NOMO-1 treated with DMSO at 0.1 percent for 48 hours (cell line): ENCODE results near the gene ZBTB47.

Source experiments
- DNase-seq: peaks from one replicate; lab custom pipeline; 2025; ENCODE audit not compliant: unreplicated experiment; lab: John Stamatoyannopoulos, UW

The ZBTB47 gene

DNA sequence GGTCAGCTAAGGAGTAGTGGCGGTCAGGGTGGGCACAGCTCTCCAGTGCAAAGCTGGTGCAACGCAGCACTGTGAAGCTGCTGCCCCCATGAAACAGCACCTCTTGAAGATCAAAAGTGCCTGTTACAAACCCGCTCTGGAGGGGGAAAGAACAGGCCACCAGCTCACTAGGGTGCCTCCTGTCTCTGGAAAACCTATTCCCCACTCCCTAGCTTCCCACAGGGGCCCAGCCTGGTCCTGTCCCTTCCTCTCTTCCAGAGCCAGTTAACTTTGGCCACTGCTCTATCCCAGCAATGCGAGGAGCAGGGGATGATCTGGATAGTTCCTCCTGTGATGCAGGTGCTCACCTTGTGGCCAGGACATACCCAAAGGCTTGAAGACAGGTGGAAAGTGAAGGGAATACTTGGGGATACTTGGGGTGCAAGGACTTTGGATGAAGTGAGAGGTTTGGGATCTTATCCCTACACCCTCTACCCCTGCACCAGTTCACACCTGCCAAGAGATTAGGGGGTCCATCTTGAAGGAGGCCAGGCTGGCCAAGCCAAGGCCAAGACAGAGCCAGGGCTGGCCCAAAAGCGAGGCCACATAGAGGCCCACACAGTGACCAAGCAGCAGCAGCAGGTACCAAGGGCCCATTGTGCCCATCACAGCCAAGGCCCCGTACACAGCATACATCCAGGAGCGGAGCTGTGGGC lies 44.9 kb downstream of the ZBTB47 start:
- no peak for DNase-seq

DNA sequence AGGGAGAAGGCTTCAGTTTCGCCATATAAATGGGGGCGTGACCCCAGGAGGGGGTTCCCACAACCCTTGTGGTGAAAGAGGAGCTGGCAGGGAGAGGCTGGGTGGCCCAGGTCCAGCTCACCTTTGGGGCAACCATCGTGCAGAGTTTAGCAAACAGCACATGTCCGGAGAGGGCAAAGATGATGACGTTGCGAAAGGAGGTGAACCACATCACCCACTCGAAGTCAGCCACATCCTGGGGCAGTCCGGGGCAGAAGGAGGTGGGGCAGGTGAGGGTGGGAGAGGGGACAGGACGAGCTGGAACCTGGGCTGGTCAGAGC lies 45.4 kb downstream of the ZBTB47 start:
- DNase-seq, result no peak

- DNase-seq, result no peak
Measured at GRCh38 chr3:42699511-42699971, 46.0 kb downstream of the ZBTB47 start.

- DNase-seq, result no peak
Measured at GRCh38 chr3:42700366-42701288, 47.1 kb downstream of the ZBTB47 start.

- DNase-seq, result peak; percentile 58
Measured at GRCh38 chr3:42701371-42702065, 48.0 kb downstream of the ZBTB47 start.

DNA sequence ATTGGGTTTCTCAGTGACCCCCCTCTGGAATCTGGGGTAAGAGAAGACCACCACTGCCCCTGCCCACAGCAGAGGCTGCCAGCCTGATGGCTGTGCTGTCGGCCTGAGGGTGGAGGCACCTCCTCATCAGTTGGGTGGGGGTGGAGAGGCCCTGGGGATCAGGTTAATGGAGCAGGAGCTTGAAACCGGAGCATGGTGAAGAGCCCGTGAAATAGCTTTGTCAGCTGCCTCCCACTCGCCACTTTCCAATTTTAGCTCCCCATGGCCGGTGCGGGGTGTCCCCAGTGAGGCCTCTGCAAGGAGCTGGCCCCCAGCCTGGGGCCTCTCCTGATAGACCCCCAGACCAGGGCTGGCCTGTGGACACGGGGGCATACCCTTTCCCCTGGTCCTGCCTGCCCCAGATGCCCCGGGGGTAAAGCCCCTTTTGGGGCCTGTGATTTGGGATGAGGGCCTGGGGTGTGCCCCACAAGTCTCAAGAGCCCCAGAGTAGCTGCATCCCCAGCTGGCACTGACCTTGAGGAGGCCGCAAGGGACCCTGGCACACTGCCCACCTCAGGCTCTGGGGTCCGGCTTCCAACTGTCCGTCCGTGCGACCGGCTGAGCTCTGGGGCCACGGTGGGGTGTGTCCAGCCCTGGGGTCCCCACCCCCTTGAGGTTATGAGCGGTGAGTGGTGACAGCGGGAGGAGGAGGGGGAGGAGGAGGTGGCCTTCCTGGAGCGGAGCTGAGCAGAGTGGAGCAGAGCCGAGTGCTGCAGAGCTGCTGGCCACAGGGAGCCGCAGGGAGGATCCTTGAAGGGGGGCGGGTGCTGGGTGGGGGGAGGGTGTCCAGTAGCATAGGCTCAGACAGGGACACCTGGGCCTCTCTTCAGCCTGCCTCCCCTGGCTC lies 48.8 kb downstream of the ZBTB47 start, which contains the start of gene HHATL:
TSS of gene HHATL (minus strand) at position 733 of the 886 bp plus-strand sequence. CDS start 1,972 bp downstream, outside the sequence.
- DNase-seq, result no peak

DNA sequence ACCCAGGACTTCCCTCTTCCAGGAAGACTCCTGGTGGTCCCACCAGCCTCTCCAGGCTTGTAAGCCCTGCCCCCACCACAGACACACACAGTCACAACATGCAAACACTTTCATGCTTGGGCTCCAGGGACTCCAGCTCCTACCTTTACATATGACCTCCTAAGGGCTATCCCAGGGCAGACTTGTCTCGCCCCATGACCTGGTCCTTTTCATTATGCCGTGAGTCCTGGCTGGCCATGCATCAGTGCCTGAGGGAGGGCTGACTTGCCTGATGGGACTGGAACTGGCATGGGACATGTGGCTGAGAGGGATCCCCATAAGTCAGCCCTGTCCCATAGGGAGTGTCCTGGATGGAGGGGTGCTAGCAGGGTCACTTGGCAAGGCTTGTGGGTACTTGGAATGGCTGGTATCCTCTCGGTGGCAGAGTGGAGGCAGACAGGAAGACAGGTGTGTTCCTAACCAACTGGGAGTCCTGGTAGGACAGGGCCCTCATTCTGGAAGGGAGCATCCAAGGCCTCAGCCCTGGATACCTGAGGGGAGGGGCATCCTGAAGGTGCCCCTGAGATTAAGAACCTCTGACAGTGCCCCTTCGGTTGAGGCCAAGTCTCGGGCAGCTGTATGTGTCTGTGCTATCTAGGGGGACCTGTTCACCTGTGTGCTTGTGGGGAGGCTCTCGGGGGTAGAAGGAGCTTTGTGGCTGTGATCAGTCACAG lies 49.6 kb downstream of the ZBTB47 start:
- no peak for DNase-seq

DNA sequence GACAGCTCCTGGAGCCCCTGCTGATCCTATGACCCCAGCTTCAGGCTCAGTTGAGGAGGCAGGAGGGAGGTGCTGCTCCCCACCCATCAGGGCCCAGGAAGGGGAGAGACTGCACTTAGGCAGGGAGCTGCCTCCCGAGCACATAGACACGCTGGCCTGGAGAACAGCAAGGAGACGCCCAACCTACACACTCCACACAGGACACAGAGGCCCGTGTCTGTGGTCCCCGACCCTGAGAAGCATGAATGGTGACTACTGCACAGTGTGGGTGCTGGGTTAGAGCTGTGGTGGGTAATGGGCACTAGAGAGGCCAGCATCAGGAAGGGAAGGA lies 50.2 kb downstream of the ZBTB47 start:
- no peak for DNase-seq

DNA sequence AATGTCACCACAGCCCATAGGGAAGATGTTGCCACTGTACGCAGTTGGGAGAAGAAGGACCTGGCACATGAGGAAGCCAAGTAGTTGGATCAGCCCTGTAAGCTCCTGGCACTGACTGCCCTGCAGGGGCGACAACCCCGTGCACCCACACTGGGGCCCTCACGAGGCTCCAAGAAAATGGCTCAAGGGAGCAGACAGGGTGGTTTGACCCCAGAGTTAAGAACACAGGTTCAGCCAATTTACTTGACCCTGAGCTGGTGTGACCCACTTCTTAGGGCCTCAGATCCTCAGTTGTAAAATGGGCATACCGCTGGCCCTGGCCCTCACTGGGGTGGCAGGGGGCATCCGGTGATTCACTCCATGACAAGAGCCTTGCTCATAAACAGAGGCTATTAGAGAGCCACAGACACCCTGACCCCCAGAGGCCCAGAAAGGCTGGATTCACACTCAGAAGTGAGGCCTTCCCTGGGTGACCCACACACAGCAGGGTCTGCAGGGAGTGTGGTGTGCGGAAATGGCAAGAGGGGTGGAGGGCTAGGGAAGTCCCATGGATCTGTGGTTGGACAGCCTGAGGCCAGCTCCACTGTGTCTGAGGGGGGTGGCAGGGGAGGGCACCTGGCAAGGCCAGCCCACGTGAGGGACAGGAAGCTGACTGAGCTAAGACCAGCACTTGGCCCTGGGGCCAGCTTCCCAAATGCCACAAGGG lies 50.8 kb downstream of the ZBTB47 start:
- no peak for DNase-seq

GRCh38 chr3:42705058-42705767 lies 51.7 kb downstream of the ZBTB47 start:
- DNase-seq, result no peak

GRCh38 chr3:42705962-42706585 lies 52.6 kb downstream of the ZBTB47 start:
- DNase-seq, result no peak

GRCh38 chr3:42706721-42707619 lies 53.5 kb downstream of the ZBTB47 start:
- DNase-seq, result no peak

DNA sequence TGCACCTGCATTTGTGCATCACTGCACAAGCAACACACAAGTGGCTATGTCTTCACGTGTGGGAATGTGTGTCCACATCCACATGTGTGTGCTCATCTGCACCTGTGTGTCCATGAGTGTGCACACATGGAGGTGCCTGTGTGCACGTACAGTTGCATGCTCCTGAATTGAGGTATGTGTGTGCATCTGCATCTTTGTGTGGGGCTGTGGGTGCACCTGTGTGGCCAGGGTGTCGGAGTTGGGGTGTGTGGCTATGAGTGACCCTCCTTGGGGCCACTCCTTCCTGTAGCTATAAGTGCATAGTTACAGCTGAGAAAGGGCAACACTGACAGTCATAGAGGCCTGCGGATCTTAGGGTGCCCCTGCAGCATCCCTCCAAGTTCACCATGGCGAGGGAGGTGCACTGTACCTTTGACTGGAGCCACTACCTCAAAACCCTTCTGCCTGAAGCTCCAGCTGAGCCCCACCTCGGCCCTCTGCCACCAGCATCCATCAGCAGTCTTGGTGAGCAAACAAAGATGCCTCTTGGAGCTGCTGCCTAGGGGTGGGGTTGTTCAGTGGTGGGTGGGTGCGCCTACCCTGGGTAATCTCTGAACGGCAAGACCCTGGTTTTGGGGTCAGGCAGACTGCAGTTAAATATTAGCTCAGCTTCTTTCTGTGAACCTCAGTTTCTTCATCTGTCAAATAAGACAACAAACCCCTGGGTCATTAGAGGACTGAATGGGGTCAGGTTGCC lies 54.3 kb downstream of the ZBTB47 start:
- DNase-seq, result no peak

- DNase-seq, result no peak
Measured at GRCh38 chr3:42708611-42709151, 55.2 kb downstream of the ZBTB47 start.

DNA sequence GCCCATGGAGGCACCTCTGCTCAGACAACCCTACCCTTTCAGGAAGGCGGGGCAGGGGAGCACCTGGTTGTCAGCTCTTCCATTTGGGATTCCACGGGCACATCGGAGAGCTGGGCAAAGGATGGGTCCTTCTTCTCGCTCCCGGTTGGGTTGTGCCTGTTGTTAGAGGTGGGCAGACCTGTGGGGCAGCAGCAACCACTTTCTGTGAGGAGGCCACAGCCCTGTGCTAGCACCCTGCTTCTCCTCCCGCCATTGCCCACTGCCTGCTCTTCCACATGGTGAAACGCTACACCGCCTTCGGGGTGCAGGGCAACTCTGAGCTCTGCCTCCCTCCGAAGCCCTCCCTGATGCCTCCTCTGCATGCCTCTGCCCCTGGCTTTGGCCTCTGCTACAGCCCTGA lies 56.1 kb downstream of the ZBTB47 start:
- no peak for DNase-seq

DNA sequence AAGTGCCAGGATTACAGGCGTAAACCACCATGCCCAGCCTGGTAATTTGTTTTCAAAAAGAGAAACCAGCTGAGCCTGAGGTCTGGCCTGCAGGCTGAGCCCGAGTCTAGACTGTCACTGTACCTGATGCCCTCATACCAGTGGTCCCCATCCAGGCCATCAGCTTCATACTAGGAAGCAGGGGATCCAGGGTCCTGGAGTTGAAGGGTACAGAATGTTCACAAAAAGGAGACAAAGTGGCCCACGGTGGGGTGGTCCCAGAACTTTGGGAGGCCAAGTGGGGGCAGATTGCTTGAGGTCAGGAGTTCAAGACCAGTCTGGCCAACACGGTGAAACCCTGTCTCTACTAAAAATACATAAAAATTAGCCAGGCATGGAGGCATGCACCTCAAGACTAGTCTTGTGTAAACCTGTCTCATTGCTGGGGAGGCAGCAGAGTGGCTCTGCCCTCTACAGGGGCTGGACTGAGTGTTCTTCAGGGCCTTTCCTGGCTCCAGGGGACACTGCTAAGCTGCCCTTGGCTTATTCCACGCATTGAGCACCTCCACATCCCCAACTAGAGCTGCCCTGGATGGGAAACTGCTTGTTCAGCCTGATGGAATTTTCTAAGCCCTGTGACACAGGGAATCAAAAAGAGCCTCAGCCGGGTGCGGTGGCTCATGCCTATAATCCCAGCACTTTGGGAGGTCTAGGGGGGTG lies 57.0 kb downstream of the ZBTB47 start:
- DNase-seq, result no peak
